ENCODE measurements around the gene SAYSD1. TPM values are rescaled to one million over a fixed set of nuclear protein-coding genes. Genes with fewer than 3 reads are reported as not detected.

SAYSD1 gene
- total RNA-seq, 3 donors from 2014 or later = 13.6 to 15.4 (median 13.9) TPM

DNA sequence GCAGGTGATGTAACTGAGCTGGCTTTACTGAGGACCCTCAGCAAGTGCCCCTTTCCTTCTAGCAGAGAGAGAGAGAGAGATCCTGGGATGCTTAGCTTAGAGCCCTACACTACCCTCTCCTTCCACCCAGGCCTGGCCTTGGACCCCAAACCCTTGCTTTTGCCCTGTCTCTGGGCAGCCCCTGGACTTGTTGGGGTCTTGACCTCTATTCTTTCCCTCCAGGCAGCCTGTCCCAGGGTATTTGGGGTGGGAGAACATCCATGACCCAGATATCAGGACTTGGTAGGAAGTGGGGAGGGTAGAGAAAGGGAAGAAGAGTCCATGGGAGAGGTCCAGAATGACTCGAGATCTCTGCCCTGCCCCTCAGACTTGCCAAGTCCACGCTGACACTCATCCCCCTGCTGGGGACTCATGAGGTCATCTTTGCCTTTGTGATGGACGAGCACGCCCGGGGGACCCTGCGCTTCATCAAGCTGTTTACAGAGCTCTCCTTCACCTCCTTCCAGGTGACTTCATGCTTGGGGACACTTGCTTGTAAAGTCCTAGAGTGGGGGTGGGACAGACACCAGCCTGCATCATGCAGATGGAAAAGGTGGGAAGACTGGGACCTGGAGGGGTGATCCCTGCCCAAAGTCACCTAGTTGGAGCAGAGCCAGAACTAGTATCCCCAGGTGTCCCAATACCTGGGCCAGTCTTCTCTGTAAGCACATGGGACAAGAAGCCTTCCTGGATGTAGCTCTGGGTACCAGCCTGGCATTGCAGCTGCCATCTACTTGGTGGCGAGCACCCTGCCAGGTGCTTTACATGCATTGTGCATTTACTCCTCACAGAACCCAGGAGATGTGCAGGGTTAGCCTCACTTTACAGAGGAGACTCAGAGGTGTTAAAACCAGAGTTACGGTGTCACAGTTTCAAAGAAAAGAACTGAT lies 35.5 kb downstream of the SAYSD1 start:
- H3K9me3 Mint-ChIP-seq = no peaks in the 10 kb centered on the region
- no peaks in the 10 kb centered on the region for H3K36me3 Mint-ChIP-seq (ENCODE audit: insufficient read depth)
- H3K4me1 Mint-ChIP-seq (ENCODE audit: low read depth) = no peaks in the 10 kb centered on the region
- ATAC-seq (no peak), DNase-seq (no peak)
- H3K4me3 Mint-ChIP-seq = no peak overlapping the region
- H3K27me3 Mint-ChIP-seq (ENCODE audit: low read depth) = peaks cover 4% of the 10 kb centered on the region

- Mint-ChIP-seq H3K4me3 (no peak overlapping the region), H3K4me1 (ENCODE audit: low read depth) (no peaks in the 10 kb centered on the region), H3K27me3 (ENCODE audit: low read depth) (peaks cover 3% of the 10 kb centered on the region), H3K9me3 (no peaks in the 10 kb centered on the region), H3K36me3 (ENCODE audit: insufficient read depth) (no peaks in the 10 kb centered on the region)
- ATAC-seq (no peak), DNase-seq (no peak)
These were observed 36.3 kb downstream of the SAYSD1 start for GRCh38 chr6:39078695-39079094.

GRCh38 chr6:39077882-39078594 lies 36.9 kb downstream of the SAYSD1 start:
- Mint-ChIP-seq H3K27me3 (ENCODE audit: low read depth) (no peaks in the 10 kb centered on the region), H3K4me3 (no peak overlapping the region), H3K4me1 (ENCODE audit: low read depth) (no peaks in the 10 kb centered on the region), H3K36me3 (ENCODE audit: insufficient read depth) (no peaks in the 10 kb centered on the region), H3K9me3 (no peaks in the 10 kb centered on the region)
- DNase-seq (no peak), ATAC-seq (no peak)

- Mint-ChIP-seq H3K4me3 (no peak overlapping the region), H3K36me3 (ENCODE audit: insufficient read depth) (no peaks in the 10 kb centered on the region), H3K4me1 (ENCODE audit: low read depth) (no peaks in the 10 kb centered on the region), H3K27me3 (ENCODE audit: low read depth) (no peaks in the 10 kb centered on the region), H3K9me3 (no peaks in the 10 kb centered on the region)
- DNase-seq = no peak
- ATAC-seq = no peak
These were observed 38.1 kb downstream of the SAYSD1 start for GRCh38 chr6:39076623-39077535.

DNA sequence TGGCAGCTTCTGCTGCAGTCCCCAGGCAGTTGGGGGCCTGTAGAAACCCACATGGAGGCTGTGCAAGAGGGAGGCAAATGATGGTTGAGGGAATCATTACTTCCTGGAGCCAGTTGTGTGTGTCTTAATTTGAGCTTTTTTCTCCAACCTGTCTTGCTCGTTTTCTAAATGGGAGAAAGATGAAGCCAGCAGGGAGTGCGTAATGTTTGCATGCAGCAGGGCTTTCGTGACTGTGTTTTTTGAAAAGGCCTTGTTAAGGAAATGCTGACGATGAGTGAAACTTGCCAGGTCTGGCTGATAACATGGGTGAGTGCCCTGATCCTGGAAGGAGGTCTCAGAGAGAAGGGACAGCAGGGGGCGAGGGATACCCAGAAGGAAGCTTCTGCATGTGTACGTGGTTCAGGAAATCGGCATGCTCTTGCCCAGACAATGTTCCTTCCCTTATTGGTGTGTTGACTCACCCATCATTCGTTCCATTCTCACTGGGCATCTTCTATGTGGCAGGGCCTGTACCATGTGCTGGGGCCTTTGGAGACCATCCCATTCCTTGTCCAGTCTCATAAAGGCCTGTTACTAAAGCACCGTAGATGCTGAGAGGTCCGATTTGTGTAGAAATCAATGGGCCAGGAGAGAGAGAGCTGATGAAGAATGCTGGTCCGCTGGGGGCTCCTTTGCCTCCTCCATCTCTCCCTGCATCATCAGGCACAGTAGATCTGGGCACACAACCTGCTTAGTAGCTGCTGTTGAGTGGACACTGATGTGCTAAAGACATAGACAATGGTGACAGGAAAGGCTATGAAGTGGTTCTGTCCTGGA lies 39.0 kb downstream of the SAYSD1 start:
- Mint-ChIP-seq H3K9me3 (no peaks in the 10 kb centered on the region), H3K27me3 (ENCODE audit: low read depth) (peaks cover 2% of the 10 kb centered on the region), H3K36me3 (ENCODE audit: insufficient read depth) (no peaks in the 10 kb centered on the region), H3K4me3 (no peak overlapping the region), H3K4me1 (ENCODE audit: low read depth) (no peaks in the 10 kb centered on the region)
- DNase-seq (no peak), ATAC-seq (no peak)

DNA sequence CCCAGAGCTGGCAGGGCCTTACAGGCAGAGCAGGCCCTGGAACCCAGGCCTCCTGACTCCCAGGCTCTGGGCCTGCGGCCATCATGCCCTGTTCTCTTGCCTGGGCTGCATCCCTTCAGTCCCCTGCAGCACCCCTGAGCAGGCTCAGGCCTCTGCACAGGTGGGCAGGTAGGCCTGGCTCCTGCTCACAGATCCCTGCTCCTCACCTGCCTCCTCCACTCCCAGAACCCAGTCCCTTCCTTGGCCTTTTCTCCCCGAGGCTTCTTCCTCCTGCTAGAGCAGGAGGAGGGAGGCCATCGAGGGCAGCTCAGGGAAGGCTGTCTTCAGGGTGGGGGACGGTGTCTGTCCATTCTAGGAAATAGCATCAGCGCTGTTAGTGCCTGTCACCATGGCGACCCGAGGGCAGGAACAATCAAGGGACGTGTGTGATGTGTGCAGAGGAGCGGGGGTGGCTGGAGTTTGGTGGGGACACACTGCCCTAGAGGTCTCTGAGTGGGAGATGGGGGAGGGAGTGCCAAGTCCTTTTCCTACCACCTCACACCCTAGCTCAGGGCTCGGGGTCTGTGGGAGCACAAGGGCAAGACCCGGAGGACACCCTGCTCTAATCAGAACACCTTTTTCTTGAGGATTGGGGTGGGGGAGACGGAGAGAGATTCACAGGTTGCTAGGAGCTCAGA lies 39.8 kb downstream of the SAYSD1 start:
- ATAC-seq = no peak
- no peaks in the 10 kb centered on the region for H3K36me3 Mint-ChIP-seq (ENCODE audit: insufficient read depth)
- no peak overlapping the region for H3K4me3 Mint-ChIP-seq
- H3K4me1 Mint-ChIP-seq (ENCODE audit: low read depth) = no peaks in the 10 kb centered on the region
- no peaks in the 10 kb centered on the region for H3K9me3 Mint-ChIP-seq
- H3K27me3 Mint-ChIP-seq (ENCODE audit: low read depth) = peaks cover 2% of the 10 kb centered on the region
- DNase-seq = no peak

GRCh38 chr6:39074486-39074885 lies 40.5 kb downstream of the SAYSD1 start:
- H3K4me1 Mint-ChIP-seq (ENCODE audit: low read depth) = no peaks in the 10 kb centered on the region
- H3K9me3 Mint-ChIP-seq = no peaks in the 10 kb centered on the region
- DNase-seq = no peak
- H3K4me3 Mint-ChIP-seq = no peak overlapping the region
- H3K27me3 Mint-ChIP-seq (ENCODE audit: low read depth) = peaks cover 2% of the 10 kb centered on the region
- ATAC-seq = no peak
- H3K36me3 Mint-ChIP-seq (ENCODE audit: insufficient read depth) = no peaks in the 10 kb centered on the region

DNA sequence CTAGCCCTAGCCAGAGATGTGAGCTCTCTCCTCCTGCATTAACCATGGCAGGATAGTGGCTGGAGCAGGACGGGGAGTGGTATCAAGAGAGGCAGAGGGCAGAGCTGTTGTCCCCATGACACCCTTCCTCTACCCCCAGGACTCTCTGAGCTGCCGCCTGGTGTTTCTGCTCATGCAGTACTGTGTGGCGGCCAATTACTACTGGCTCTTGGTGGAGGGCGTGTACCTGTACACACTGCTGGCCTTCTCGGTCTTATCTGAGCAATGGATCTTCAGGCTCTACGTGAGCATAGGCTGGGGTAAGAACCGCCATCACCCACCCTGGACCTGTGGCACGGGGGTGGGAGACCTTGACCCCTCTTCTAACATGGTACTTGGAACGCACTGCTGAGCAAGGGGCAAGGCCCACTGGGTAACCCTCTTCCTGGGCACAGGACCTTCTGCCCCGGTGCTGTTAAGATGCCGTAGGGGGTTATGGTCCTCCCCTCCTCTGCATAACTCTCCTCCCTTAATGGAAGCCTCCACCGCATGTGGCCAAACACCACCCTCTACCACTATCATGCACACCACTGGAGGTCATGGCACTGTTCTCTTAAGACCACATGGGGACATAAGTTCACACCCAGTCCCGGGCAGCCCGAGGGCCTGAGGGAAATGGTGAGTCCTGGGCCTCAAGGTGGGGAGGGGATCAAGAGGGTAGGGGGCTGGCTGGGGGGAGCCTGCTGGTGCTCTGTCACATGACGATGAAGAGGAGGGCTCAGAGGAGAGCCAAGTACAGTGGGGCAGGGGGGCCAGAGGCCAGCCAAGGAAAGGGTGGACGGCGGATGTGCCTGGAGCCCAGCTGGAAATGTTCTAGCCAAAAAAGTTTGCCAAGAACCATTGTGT lies 41.3 kb downstream of the SAYSD1 start:
- no peak for DNase-seq
- peaks cover 2% of the 10 kb centered on the region for H3K27me3 Mint-ChIP-seq (ENCODE audit: low read depth)

GRCh38 chr6:39072830-39073229 lies 42.2 kb downstream of the SAYSD1 start:
- Mint-ChIP-seq H3K4me3 (no peak overlapping the region), H3K4me1 (ENCODE audit: low read depth) (no peaks in the 10 kb centered on the region), H3K9me3 (no peaks in the 10 kb centered on the region), H3K27me3 (ENCODE audit: low read depth) (peaks cover 2% of the 10 kb centered on the region), H3K36me3 (ENCODE audit: insufficient read depth) (no peaks in the 10 kb centered on the region)
- DNase-seq = no peak
- no peak for ATAC-seq

More for the DNA sequence above, 41.3 kb downstream of the SAYSD1 start:
- no peak overlapping the region for H3K4me3 Mint-ChIP-seq
- ATAC-seq = no peak
- no peaks in the 10 kb centered on the region for H3K36me3 Mint-ChIP-seq (ENCODE audit: insufficient read depth)
- no peaks in the 10 kb centered on the region for H3K4me1 Mint-ChIP-seq (ENCODE audit: low read depth)
- no peaks in the 10 kb centered on the region for H3K9me3 Mint-ChIP-seq

GRCh38 chr6:39068391-39068790 lies 46.6 kb downstream of the SAYSD1 start:
- ATAC-seq = no peak
- Mint-ChIP-seq H3K27me3 (ENCODE audit: low read depth) (peaks cover 2% of the 10 kb centered on the region), H3K4me1 (ENCODE audit: low read depth) (no peaks in the 10 kb centered on the region), H3K9me3 (no peaks in the 10 kb centered on the region), H3K36me3 (ENCODE audit: insufficient read depth) (no peaks in the 10 kb centered on the region), H3K4me3 (no peak overlapping the region)
- no peak for DNase-seq

- no peak overlapping the region for H3K4me3 Mint-ChIP-seq
- no peaks in the 10 kb centered on the region for H3K9me3 Mint-ChIP-seq
- peaks cover 2% of the 10 kb centered on the region for H3K27me3 Mint-ChIP-seq (ENCODE audit: low read depth)
- ATAC-seq (no peak), DNase-seq (no peak)
- H3K36me3 Mint-ChIP-seq (ENCODE audit: insufficient read depth) = no peaks in the 10 kb centered on the region
- H3K4me1 Mint-ChIP-seq (ENCODE audit: low read depth) = no peaks in the 10 kb centered on the region
These were observed 49.4 kb downstream of the SAYSD1 start for GRCh38 chr6:39065561-39065960.

GRCh38 chr6:39063526-39063925 lies 51.5 kb downstream of the SAYSD1 start:
- no peaks in the 10 kb centered on the region for H3K4me1 Mint-ChIP-seq (ENCODE audit: low read depth)
- DNase-seq = no peak
- no peaks in the 10 kb centered on the region for H3K9me3 Mint-ChIP-seq
- no peaks in the 10 kb centered on the region for H3K36me3 Mint-ChIP-seq (ENCODE audit: insufficient read depth)
- ATAC-seq = no peak
- H3K4me3 Mint-ChIP-seq = no peak overlapping the region
- peaks cover 4% of the 10 kb centered on the region for H3K27me3 Mint-ChIP-seq (ENCODE audit: low read depth)
